Osteocyte (in vitro differentiated cells): ENCODE results near the gene PRPF18. TPM values are rescaled to one million over a fixed set of nuclear protein-coding genes. Genes with fewer than 3 reads are reported as not detected.
A peak's percentile ranks its signal among the peaks of the same experiment; 100 is the strongest.

Experiments used
- DNase-seq: peaks from one replicate; pipeline ENCODE4 v3.0.0; 2021; ENCODE audit warnings: mixed read lengths; ENCODE audit not compliant: unreplicated experiment; ENCODE audit errors: extremely low spot score
- H3K27ac Mint-ChIP-seq: one replicate; pipeline ENCODE4 v1.8.0; 2021; ENCODE audit warnings: mild to moderate bottlenecking, mixed read lengths; ENCODE audit not compliant: unreplicated experiment
- H3K27me3 Mint-ChIP-seq: one replicate; pipeline ENCODE4 v1.8.0; 2021; ENCODE audit warnings: mixed read lengths; ENCODE audit not compliant: unreplicated experiment
- H3K36me3 Mint-ChIP-seq: one replicate; pipeline ENCODE4 v1.8.0; 2021; ENCODE audit warnings: mixed read lengths; ENCODE audit not compliant: unreplicated experiment
- H3K4me1 Mint-ChIP-seq: one replicate; pipeline ENCODE4 v1.8.0; 2021; ENCODE audit warnings: mixed read lengths; ENCODE audit not compliant: unreplicated experiment
- H3K4me3 Mint-ChIP-seq: one replicate; pipeline ENCODE4 v1.8.0; 2021; ENCODE audit warnings: mild to moderate bottlenecking, moderate library complexity, mixed read lengths; ENCODE audit not compliant: unreplicated experiment
- H3K9me3 Mint-ChIP-seq: one replicate; pipeline ENCODE4 v1.8.0; 2021; ENCODE audit warnings: mixed read lengths; ENCODE audit not compliant: unreplicated experiment
- CTCF ChIP-seq: fragments of 200-600 bp; sonication (generic); IDR thresholded peaks from 2 replicates; pipeline ENCODE4 v1.5.0; 2021; ENCODE audit warnings: antibody characterized with exemption, mild to moderate bottlenecking, moderate library complexity
- total RNA-seq: library from RNA; stranded (reverse); gene quantifications from 2 replicates; pipeline ENCODE4 v1.2.1, GENCODE V29; 2021

Gene PRPF18
- total RNA-seq, 1 donor from 2014 or later: 19.2 TPM

- Mint-ChIP-seq H3K4me3 (no peak overlapping the region), H3K4me1 (peaks cover 8% of the 10 kb centered on the region), H3K36me3 (no peaks in the 10 kb centered on the region), H3K9me3 (peaks cover 6% of the 10 kb centered on the region), H3K27me3 (peaks cover 12% of the 10 kb centered on the region), H3K27ac (no peak overlapping the region)
- DNase-seq: no peak
- TF ChIP-seq CTCF: no peak
Observed at GRCh38 chr10:13559124-13559700, 27.6 kb upstream of the PRPF18 start.

GRCh38 chr10:13560597-13560996 is 26.2 kb upstream of the PRPF18 start:
- peak overlapping the region; percentile 29 for H3K27ac Mint-ChIP-seq
- DNase-seq: no peak
- H3K4me3 Mint-ChIP-seq: no peak overlapping the region
- no peaks in the 10 kb centered on the region for H3K36me3 Mint-ChIP-seq
- H3K27me3 Mint-ChIP-seq: peaks cover 18% of the 10 kb centered on the region
- H3K4me1 Mint-ChIP-seq: peaks cover 8% of the 10 kb centered on the region
- peaks cover 13% of the 10 kb centered on the region for H3K9me3 Mint-ChIP-seq
- TF ChIP-seq CTCF: no peak

GRCh38 chr10:13563481-13564445 is 23.0 kb upstream of the PRPF18 start:
- Mint-ChIP-seq H3K36me3 (no peaks in the 10 kb centered on the region), H3K27me3 (peaks cover 29% of the 10 kb centered on the region), H3K27ac (no peak overlapping the region), H3K4me1 (peaks cover 7% of the 10 kb centered on the region), H3K9me3 (peaks cover 9% of the 10 kb centered on the region), H3K4me3 (no peak overlapping the region)
- DNase-seq: no peak
- TF ChIP-seq CTCF: no peak

- Mint-ChIP-seq H3K4me1 (peaks cover 7% of the 10 kb centered on the region), H3K36me3 (no peaks in the 10 kb centered on the region), H3K9me3 (peaks cover 14% of the 10 kb centered on the region), H3K27ac (no peak overlapping the region), H3K27me3 (peaks cover 37% of the 10 kb centered on the region), H3K4me3 (no peak overlapping the region)
- no peak for TF ChIP-seq CTCF
- peak; percentile 34 for DNase-seq
Observed at GRCh38 chr10:13564576-13564975, 22.2 kb upstream of the PRPF18 start.

- H3K4me1 Mint-ChIP-seq: no peaks in the 10 kb centered on the region
- peaks cover 56% of the 10 kb centered on the region for H3K27me3 Mint-ChIP-seq
- no peak for DNase-seq
- no peak overlapping the region for H3K4me3 Mint-ChIP-seq
- no peaks in the 10 kb centered on the region for H3K36me3 Mint-ChIP-seq
- no peak for TF ChIP-seq CTCF
- peaks cover 14% of the 10 kb centered on the region for H3K9me3 Mint-ChIP-seq
- no peak overlapping the region for H3K27ac Mint-ChIP-seq
Observed at GRCh38 chr10:13567030-13567429, 19.7 kb upstream of the PRPF18 start.
